ENCODE measurements around the gene TTC12.
A peak's percentile ranks its signal among the peaks of the same experiment; 100 is the strongest.
"Not testable (repeated sequence)": the region's sequence is repeated elsewhere in the genome, so short reads cannot be mapped to it uniquely, and the experiment has no call there.

TTC12 gene

GRCh38 chr11:113286009-113286408, 28.4 kb upstream of the TTC12 start:
- no peak for DNase-seq (ENCODE audit: low spot score)

- no peak for DNase-seq (ENCODE audit: low spot score)
These were observed 27.6 kb upstream of the TTC12 start for GRCh38 chr11:113286509-113287497.

GRCh38 chr11:113287801-113288200, 26.6 kb upstream of the TTC12 start:
- DNase-seq (ENCODE audit: low spot score): no peak

- no peak for DNase-seq (ENCODE audit: low spot score)
These were observed 26.0 kb upstream of the TTC12 start for GRCh38 chr11:113288286-113288863.

GRCh38 chr11:113289431-113290187, 24.8 kb upstream of the TTC12 start:
- DNase-seq (ENCODE audit: low spot score): peak; percentile 45

- DNase-seq (ENCODE audit: low spot score): no peak
These were observed 20.4 kb upstream of the TTC12 start for GRCh38 chr11:113293936-113294335.

- DNase-seq (ENCODE audit: low spot score): no peak
These were observed 18.4 kb upstream of the TTC12 start for GRCh38 chr11:113295993-113296392.

GRCh38 chr11:113296447-113297205, 17.8 kb upstream of the TTC12 start:
- DNase-seq (ENCODE audit: low spot score): no peak

- DNase-seq (ENCODE audit: low spot score): not testable (repeated sequence)
These were observed 15.9 kb upstream of the TTC12 start for GRCh38 chr11:113298496-113298895.

GRCh38 chr11:113304916-113305315, 9.5 kb upstream of the TTC12 start:
- DNase-seq (ENCODE audit: low spot score): no peak

- peak; percentile 66 for DNase-seq (ENCODE audit: low spot score)
These were observed 8.7 kb upstream of the TTC12 start for GRCh38 chr11:113305440-113306336.

- no peak for DNase-seq (ENCODE audit: low spot score)
These were observed 5.8 kb upstream of the TTC12 start for GRCh38 chr11:113308601-113309000.

GRCh38 chr11:113311536-113311935, 2.8 kb upstream of the TTC12 start:
- no peak for DNase-seq (ENCODE audit: low spot score)

GRCh38 chr11:113313601-113314000, 782 bp upstream of the TTC12 start:
- DNase-seq (ENCODE audit: low spot score): no peak

GRCh38 chr11:113314065-113314388, 356 bp upstream of the TTC12 start:
- DNase-seq (ENCODE audit: low spot score): no peak

GRCh38 chr11:113315811-113316210, 1.4 kb downstream of the TTC12 start:
- DNase-seq (ENCODE audit: low spot score): no peak

GRCh38 chr11:113316256-113316655, 1.9 kb downstream of the TTC12 start:
- no peak for DNase-seq (ENCODE audit: low spot score)

GRCh38 chr11:113317339-113317738, 3.0 kb downstream of the TTC12 start:
- DNase-seq (ENCODE audit: low spot score): no peak

- DNase-seq (ENCODE audit: low spot score): no peak
These were observed 4.7 kb downstream of the TTC12 start for GRCh38 chr11:113319085-113319484.

GRCh38 chr11:113322158-113322557, 7.8 kb downstream of the TTC12 start:
- no peak for DNase-seq (ENCODE audit: low spot score)

- DNase-seq (ENCODE audit: low spot score): no peak
These were observed 9.9 kb downstream of the TTC12 start for GRCh38 chr11:113324250-113324649.
